ENCODE data around the gene TESPA1.
"Not testable (repeated sequence)": the region's sequence is repeated elsewhere in the genome, so short reads cannot be mapped to it uniquely, and the experiment has no call there.

The TESPA1 gene

GRCh38 chr12:54986773-54987172 lies 2.2 kb upstream of the TESPA1 start:
- DNase-seq (ENCODE audit: low read depth) = not testable (repeated sequence)

DNA sequence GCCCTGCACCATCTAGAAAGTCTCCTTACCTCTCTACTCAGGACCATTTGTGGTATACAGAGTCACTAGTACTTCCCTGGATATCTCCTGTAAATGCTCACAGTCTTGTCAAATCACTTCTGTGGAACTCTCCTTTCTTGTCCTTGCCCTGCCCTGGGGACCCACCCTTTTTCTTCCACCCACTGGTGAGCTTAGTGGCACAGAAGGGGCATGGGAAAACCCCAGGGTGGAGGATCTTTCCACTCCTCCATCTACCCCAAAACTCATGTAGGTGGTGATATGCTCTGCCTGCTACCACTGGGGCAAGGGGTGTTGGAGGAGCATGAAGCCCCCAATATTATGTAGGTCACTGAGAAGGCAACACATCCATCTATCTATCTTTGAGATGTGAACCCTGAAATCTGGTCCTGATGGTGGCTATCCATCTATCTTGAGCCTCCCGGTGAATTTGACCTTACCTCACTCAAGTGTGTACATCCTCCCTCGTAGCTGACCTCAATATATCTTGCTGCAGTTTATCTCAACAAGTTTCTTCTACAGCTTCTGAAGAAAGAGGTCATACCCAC lies 943 bp downstream of the TESPA1 start:
- no peak for DNase-seq (ENCODE audit: low read depth)

- no peak for DNase-seq (ENCODE audit: low read depth)
These were observed 2.8 kb downstream of the TESPA1 start for GRCh38 chr12:54981796-54982195.

DNA sequence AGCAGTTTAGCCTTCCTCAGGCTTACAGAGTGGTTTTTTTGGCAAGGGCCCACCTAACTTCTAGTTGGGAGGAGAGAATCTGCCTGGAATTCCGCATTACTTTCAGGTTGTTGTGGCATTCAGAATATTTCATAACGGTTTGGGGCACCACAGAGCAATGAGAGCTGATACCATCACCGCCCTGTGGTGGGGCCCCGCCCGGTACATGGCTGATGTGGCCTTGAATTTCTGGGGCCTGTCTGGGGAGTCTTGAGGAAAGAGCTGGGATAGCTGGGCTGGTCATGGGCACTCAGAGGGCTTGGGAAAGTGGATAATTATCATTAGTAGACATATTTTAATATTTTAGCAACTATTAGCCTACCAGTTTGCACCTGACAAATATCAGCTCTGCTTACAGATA lies 4.2 kb downstream of the TESPA1 start:
- peak; percentile 30 for DNase-seq (ENCODE audit: low read depth)

DNA sequence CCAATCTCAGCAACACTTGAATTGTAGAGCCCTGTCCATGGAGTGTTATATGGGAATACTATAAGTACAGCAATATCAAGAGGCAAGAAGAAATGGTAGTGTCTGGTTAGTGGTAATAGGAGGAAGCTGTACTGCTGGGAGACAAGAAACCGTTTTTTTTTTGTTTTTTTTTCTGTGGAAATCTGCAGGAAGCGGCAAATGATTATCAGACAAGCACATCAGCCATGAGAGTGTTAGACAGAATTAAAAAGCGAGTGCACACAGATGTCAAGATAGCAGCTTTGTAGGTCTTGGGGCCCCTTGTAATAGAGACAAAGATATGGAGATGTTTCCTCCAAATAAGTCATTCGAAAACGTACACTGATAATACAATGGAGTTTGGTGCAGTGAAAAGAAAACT lies 6.7 kb downstream of the TESPA1 start:
- no peak for DNase-seq (ENCODE audit: low read depth)

DNA sequence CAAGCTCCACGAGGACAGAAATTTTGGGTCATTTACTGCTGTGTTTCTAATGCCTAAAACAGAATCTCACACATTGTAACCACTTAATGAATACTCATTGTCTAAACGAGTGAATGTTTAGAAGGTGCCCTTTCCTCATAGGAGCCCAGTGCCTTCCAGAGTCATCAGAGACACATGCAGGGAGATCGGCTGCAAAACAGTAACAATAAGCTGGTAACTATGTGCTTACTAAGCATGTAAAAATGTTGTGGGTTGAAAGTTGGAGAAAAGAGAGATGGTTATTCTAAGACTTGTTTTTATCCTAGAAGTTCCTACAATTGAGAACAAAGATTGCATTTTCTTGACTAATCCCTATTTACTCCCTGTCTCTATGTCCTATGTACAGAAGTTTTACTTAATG lies 7.4 kb downstream of the TESPA1 start:
- no peak for DNase-seq (ENCODE audit: low read depth)

DNA sequence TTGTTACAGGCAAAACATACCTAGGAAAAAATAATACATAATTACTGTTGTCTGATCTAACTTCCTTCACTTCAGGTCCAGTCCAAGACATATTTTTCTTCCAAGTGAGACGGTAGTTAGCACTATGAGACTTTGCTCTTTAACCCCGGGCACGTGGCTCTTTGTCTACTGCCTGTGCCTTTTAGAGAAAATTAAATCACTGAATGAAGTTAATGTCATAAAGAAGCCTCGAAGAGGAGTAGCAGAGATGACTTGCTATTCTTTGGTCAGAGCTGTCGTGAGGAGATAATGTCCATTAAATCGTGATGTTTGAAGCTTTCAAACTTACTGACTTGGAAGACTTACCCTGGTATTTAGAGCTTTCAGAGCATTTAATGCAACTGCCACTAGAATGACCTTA lies 8.7 kb downstream of the TESPA1 start:
- DNase-seq (ENCODE audit: low read depth) = no peak

DNA sequence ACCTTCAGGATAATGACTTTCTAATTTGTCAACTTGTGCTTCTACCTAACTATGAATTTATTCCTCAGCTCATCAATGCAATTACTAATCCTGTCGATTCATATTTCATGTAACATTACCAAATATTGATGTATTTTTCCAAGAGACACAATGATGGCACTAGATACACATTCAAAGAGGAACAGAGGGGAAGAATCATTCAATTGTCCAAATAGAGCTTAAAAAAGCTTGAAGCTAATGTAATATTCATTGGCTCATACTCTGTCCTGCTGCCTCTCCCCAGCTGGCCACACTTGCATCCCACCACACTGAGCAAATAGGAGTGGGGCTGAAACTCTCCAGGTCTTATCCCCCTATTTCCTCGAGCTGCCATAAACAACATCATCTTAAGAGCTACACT lies 9.3 kb downstream of the TESPA1 start:
- DNase-seq (ENCODE audit: low read depth) = no peak

- DNase-seq (ENCODE audit: low read depth) = no peak
These were observed 10.3 kb downstream of the TESPA1 start for GRCh38 chr12:54974279-54974678.

GRCh38 chr12:54973556-54973955 lies 11.0 kb downstream of the TESPA1 start:
- DNase-seq (ENCODE audit: low read depth) = no peak

DNA sequence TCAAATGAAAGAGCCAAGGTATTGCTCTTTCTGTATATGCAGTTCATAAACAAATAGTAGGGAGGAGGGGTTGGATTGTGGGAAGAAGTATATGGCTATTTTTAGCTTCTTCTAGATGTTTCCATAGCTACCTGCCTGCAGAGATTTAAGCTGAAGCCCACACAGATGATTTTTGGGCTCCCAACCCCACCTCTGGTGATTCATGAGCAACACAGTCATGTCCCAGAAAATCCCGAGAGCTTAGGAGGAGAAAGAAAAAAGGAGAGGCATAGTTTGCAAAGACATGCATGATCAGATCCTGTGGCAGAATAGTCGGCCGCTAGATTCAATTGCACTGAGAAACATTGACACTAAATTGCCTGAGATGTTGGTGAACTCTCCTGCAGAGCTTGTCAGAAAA lies 13.8 kb downstream of the TESPA1 start:
- no peak for DNase-seq (ENCODE audit: low read depth)

DNA sequence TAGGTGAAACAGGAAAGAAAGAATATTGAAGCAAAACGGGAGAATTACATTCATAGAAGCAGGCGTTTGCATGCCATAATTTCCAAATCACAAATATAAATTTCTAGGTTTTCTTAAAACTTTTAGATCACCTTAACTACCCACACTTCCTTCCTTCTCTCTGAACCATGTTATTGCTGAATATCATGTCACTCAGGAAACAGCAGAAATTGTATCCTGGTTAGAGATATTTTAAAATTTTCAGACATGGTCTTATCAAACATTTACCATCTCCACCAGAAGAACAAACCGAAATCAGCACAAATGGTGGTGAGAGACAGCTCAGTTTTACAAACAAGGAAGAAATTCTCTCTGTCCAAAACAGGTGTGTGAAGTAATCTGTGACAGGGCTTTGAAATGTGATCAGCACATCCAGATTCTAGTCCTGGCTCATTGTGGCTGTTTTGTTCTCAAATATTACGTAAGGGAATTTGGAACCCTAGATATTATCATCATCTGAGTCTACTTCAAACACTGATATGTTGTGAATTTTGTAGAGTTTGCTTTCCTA lies 16.3 kb downstream of the TESPA1 start:
- no peak for DNase-seq (ENCODE audit: low read depth)

GRCh38 chr12:54967461-54967860 lies 17.1 kb downstream of the TESPA1 start:
- no peak for DNase-seq (ENCODE audit: low read depth)

DNA sequence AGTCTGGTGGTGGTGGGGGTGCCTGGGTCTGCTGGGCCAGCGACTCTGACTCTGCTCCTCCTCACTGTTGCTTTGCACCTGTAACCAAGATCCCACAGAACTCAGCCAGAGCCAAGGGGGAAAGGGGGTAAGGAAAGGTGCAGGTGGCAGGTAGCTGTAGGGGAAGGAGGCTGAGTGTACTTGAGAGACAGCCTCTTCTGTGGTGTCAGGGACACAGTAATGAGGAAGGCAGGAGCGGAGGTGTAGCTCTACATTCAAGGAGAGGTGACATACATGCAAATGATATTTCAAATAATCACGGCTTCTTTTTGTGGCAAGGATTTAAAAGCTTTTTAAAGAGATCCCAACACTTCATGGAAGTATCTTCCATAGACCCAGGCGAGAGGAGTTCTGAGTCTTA lies 23.4 kb downstream of the TESPA1 start:
- no peak for DNase-seq (ENCODE audit: low read depth)

- DNase-seq (ENCODE audit: low read depth) = no peak
These were observed 25.1 kb downstream of the TESPA1 start for GRCh38 chr12:54959291-54960018.

DNA sequence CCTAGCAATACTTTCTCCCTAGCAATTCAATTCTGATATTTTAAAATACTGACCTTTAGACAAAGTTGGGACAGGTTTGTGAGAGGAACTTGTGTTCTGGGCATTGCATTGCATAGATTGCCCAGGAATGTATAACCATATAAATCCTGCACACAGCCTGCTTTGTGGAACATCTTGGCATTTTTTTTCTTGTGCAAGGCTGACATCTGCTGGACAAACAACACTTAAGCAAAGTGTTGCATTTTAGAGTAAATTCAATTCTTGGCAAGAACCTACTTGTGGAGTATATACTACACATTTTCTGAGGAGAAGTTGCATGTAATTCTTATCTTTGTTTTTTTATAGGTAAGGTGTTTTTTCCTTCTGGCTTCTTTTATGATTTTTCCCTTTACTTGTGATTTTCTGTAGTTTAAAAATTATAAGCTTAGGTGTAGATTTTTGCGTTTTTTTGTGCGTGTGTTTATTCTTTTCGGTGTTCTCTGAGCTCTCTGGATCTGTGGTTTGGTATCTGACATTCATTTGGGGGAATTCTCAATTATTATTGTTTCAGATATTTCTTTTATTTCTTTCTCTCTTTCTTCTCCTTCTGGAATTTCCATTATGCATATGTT lies 26.4 kb downstream of the TESPA1 start:
- peak; percentile 34 for DNase-seq (ENCODE audit: low read depth)

DNA sequence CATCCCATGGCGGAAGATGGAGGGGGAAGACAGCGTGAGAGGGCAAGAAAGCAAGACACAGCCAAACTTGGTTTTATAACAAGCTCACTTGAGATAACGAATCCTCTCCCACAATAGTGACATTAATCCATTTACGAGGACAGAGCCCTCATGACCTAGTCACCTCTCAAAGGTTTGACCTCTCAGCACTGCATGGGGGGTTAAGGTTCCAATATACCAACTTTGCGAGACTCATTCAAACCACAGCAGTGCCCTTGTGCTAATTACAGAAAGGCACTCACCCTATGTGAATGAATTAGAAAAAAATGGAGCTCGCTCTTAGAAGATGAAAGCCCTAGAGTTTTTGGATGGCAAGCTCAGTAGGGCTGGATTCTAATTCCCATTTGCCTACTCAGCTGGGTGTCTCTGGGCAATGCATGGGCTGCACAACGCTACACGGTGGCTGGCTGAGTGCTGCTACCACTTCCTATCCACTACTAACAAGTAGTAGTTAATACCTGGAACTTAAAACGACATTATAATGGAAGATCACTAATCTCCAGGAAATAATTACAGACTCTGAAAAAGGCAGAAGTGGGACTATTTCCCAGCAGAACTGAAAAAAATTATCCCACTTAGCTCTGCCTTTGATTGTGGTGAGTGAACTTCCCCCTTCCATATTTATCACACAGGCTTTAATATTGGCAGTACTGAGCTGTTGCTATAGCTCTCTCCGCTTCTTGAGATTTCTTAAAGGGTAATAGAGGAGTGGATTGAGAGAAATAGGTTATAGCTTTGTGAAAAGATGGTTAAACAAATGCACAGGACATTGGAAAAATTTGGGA lies 27.5 kb downstream of the TESPA1 start:
- no peak for DNase-seq (ENCODE audit: low read depth)

GRCh38 chr12:54956322-54956721 lies 28.2 kb downstream of the TESPA1 start:
- DNase-seq (ENCODE audit: low read depth) = no peak

GRCh38 chr12:54954801-54955200 lies 29.8 kb downstream of the TESPA1 start:
- no peak for DNase-seq (ENCODE audit: low read depth)

- no peak for DNase-seq (ENCODE audit: low read depth)
These were observed 30.3 kb downstream of the TESPA1 start for GRCh38 chr12:54954228-54954627.

DNA sequence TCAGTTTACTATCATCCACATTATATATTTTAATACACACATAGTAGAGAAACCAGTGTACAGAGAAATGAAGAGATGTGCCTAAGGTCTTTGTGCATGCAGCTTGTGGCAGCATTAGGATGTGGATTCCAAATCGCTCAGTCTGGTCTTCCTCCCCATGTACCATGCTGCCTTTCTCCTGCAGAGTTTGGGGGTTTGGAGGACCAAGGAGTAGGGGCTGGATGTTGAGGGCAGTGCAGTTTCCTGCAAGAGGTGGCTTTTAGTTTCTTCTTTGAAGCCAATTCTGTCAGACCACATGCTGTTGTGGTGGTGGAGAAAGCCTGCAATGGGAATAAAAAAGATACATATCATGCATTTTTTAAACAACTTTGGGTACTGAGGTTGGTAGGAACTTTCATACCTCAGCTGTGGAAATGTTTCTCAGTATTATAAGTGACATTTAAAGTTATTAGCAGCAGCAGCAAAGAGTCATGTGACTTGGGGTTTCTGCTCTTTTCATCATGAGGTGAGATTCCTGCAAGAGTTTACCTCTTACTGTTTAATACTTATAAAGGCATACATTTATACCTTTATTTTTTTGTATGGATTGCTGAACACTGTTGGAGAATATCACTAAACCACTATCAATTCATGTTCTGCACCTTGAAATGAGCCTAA lies 34.4 kb downstream of the TESPA1 start:
- no peak for DNase-seq (ENCODE audit: low read depth)
